Measurements from ENCODE around the gene CCL7.

The CCL7 gene

GRCh38 chr17:34291721-34292348 lies 21.8 kb downstream of the CCL7 start:
- DNase-seq, result no peak

DNA sequence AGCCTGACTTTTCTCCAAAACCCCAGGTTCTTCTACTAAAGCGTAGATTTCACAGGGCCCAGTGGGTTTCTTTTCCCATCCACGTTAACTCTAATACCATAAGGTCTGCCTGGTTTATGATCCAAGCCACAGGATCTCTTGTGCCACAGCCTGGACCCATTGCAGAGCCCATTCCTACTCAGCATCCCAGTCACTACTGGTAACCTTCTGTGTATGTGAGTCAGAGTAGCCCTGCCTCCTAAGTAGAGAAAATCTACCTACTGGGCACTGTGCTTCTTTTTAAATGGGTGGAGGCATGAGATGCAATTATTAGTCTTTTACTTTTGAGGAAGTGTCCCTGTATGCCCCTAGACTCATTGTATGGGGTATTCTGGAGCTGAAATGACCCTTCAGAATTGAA lies 29.0 kb downstream of the CCL7 start:
- DNase-seq, result no peak

GRCh38 chr17:34299956-34300577 lies 30.0 kb downstream of the CCL7 start:
- DNase-seq, result no peak

GRCh38 chr17:34300652-34301370 lies 30.8 kb downstream of the CCL7 start:
- no peak for DNase-seq

GRCh38 chr17:34301986-34302385 lies 32.0 kb downstream of the CCL7 start:
- no peak for DNase-seq

GRCh38 chr17:34302636-34303035 lies 32.6 kb downstream of the CCL7 start:
- DNase-seq, result no peak

DNA sequence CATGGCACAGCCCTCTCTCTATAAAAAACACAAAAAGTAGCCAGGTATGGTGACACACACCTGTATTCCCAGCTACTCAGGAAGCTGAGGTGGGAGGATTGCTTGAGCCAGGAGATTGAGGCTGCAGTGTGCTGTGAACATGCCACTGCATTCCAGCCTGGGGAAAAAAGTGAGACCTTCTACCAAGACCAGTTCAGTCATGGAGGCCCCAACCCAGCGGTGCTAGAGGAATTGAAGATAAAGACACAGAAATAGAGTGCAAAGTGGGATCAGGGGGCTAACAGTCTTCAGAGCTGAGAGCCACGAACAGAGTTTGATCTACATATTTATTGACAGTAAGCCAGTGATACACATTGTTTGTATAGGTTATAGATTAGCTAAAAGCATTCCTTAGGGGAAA lies 33.6 kb downstream of the CCL7 start:
- no peak for DNase-seq

DNA sequence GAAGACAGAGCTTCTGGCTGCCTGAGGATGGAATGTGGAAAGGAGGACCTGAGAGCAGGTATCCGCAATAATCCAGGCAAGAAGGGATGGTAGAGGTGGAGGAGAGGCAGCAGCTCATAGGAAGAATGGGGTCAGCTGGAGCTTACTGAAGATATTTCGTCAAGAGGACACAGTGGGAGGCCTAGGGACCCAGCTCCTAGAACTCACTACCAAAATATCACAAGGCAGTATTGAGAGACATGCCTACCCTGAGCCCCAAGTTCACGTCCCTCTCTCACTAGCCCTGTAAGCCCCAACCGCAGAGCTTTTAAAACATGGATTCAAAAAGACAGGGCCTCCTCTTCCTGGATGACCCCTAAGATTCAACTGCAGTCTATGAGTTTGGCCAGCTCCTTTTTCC lies 35.0 kb downstream of the CCL7 start:
- DNase-seq, result no peak

DNA sequence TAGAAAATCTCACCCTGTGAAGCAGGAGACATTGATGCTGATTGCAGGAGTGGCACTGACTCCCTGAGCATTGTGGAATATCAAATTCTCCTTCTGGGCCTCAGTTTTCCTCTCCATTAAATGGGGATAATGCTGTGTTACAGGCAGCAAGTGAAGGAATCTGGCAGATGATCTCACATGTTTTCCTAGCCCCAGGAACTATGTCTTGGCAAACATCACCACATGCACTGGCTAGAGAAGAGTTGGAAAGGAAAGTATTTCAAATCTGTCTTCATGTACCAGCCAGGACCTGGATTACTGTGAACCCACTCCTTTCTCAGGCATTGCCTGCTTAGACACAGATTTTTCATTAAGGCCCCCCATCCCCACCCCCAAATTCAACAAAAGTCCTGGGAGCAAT lies 35.6 kb downstream of the CCL7 start:
- DNase-seq, result no peak

DNA sequence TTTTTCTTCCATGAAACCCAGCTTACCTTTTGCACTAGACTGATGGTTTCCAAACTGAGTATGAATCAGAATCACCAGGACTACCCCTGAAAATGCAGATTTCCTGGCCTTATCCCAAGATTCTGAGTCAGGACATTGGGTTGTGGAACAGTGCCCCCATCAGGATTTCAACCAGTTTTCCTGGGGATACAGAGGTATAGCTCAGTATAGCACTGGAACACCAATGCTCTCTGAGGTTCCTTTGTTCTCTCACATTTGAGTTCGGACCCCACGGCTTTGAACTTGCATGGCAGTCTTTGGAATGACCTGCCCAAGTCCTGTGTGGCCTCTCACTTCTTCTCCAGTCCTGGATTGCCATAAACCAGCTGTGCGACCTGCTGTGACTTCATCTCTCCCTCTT lies 36.4 kb downstream of the CCL7 start:
- no peak for DNase-seq

DNA sequence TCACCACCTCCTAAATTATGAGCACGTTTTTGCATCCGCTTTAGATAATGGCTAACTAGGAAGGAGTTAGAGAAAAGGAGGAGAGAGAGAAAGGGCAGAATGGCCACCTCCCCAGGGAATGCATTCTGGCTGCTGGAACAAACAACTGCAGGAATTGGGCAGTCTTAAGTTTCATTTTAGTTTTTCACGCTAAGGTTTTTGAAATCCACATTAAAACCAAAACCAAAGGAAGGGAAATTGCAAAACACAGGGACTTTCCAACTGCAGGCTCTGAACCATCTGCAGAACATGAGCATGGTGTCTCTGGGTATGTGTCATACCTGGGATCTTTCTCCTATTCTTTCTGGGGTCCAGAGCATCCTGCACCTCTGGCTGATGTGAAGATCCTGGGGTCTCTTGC lies 37.1 kb downstream of the CCL7 start:
- DNase-seq, result no peak

DNA sequence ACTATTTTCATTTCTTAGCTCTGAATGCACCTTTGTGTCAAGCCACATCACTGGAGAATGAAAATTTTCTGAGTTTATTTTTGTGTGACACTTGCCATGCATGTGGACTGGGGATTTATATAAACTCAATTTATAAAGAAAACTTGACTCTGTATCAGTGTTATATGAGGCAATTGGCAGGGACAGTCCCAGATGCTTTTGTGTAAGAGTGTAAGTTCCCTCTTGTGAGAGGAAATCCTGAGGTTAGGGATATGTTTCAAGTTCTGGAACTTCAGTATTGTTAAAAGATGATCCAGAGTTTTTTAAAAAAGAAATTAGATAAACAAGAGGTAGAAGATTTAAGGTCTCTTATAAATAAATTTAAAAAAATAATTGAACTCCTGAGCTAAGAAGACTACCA lies 38.4 kb downstream of the CCL7 start:
- no peak for DNase-seq

DNA sequence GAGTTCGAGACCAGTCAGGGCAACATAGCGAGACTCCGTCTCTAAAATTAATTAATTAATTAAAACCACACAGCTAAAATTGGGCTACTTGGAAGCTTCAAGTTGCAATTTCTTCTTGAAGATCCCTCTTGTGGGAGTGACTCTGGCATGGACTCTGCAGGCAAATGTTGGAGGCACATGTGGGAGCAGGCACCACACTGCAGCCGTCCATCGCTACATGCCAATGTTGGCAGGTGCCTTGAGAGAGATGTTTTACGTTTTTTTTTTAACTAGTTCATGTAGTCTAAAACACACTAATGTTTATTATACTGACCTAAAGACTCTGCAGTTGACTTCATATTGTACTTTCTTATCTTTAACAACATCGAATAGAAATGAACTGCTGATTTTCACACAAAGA lies 41.3 kb downstream of the CCL7 start:
- DNase-seq, result no peak

DNA sequence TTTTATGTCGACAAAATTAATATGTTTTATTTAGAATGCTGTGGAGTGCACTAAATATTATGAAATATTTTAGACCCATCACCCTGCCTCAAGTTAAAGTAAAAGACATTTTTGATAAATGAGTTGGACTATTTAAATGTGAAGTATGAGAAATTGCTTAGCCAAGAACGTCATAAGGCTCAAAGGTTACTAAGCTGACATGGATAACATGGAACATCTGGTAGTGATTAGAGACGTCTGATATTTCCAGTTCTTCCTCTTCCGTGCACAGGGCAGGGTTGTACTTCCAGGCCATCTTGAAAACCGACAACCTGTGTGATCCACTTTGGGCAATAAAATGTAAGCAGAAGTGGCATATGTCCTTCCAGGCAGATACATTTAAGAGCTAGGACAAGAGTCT lies 42.1 kb downstream of the CCL7 start:
- DNase-seq, result no peak

GRCh38 chr17:34313164-34313563 lies 43.1 kb downstream of the CCL7 start:
- DNase-seq, result no peak

GRCh38 chr17:34314279-34314678 lies 44.3 kb downstream of the CCL7 start:
- no peak for DNase-seq

DNA sequence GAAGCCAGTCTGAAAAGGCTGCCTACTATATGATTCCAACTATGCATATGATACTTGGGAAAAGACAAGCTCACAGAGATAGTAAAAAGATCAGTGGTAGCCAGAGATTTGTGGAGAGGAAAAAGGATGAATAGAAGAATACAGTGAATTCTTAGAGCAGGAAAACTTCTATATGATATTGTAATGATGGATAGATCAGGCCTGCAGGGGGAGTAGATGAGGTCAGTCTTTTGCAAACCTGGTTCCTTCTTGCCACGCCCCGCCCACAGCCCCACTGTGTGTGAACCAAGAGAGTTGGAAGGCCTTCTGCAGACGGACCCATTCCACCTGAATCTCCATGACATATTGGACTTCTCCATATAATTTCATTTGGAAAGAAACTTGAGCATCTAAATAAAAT lies 48.5 kb downstream of the CCL7 start:
- no peak for DNase-seq

DNA sequence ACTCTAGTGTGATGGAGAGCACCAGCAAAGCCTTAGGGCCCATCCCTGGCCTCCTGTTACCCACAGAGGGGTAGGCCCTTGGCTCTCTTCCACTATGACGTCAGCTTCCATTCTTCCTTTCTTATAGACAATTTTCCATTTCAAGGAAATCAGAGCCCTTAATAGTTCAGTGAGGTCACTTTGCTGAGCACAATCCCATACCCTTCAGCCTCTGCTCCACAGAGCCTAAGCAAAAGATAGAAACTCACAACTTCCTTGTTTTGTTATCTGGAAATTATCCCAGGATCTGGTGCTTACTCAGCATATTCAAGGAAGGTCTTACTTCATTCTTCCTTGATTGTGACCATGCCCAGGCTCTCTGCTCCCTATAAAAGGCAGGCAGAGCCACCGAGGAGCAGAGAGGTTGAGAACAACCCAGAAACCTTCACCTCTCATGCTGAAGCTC lies 49.0 kb downstream of the CCL7 start, which contains the start of gene CCL8:
Gene CCL8 (plus strand): TSS at position 397 of the 445 bp plus-strand sequence. CDS start 67 bp downstream, outside the sequence.
- no peak for DNase-seq

Data from CD4-positive, alpha-beta T cell treated with Interleukin-17A for 4 hours (primary cell).